Upper lobe of right lung (tissue), 1 donor: ENCODE data around the gene TMEM215. TPM values are rescaled to one million over a fixed set of nuclear protein-coding genes. Genes with fewer than 3 reads are reported as not detected.

Experiments used
- ATAC-seq: fragments of 200-7000 bp; cut with Tn5 transposase; one replicate; pipeline ENCODE4 v1.9.1; 2020; ENCODE audit warnings: mild to moderate bottlenecking, moderate library complexity
- DNase-seq: peaks from one replicate; pipeline ENCODE4 v3.0.0-alpha.2; 2020
- H3K27ac ChIP-seq: fragments of 200-600 bp; one replicate; pipeline ENCODE4 v1.8.0; 2022
- H3K27me3 ChIP-seq: fragments of 200-600 bp; one replicate; pipeline ENCODE4 v1.8.0; 2022; ENCODE audit warnings: mild to moderate bottlenecking
- H3K36me3 ChIP-seq: fragments of 200-600 bp; one replicate; pipeline ENCODE4 v1.8.0; 2022
- H3K4me1 ChIP-seq: fragments of 200-600 bp; one replicate; pipeline ENCODE4 v1.8.0; 2022
- H3K4me3 ChIP-seq: fragments of 200-600 bp; one replicate; pipeline ENCODE4 v1.8.0; 2022; ENCODE audit warnings: mild to moderate bottlenecking
- H3K9me3 ChIP-seq: fragments of 200-600 bp; one replicate; pipeline ENCODE4 v1.8.0; 2022
- intact Hi-C: fragments of 100-400 bp; cut with DNase I; formaldehyde crosslinking; loops from one replicate; pipeline ENCODE4 v1.11.0; 2022
- total RNA-seq: library from RNA; stranded (reverse); fragmentation: NEBNext Ultra II Directional; extraction: Animal tissue kit (Norgen Biotek cat#: 25700); gene quantifications from one replicate; pipeline ENCODE4 v1.2.1, GENCODE V29; 2021
- TF ChIP-seq, protein P1 (sequence below): fragments of 200-600 bp; IDR thresholded peaks from one replicate; pipeline ENCODE4 v1.8.0; 2022; ENCODE audit warnings: antibody characterized with exemption
- donor health status: DM: no; HTN: yes; CAD: no; lungs with severe emphysema.

TMEM215 gene
- total RNA-seq, 1 donor from 2014 or later: not detected

DNA sequence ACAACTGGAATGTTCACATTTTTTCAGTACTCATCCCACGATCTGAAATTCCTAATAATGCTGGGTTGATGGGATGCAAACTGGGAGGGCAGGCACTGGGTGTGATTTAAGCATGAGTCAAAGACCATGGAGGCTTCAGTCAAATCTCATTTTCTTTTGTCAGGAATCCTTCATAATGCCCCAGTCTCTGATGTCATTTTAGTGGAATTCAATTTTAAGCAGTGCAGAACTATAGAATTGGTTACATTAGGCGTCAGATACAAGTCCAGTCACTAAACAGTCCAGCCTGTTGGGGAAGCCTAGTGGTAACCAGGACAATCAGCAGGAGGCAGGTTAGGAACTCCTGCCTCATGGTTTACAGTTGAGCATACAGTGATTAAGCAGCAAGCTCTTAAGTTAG, 41.0 kb upstream of the TMEM215 start:
- Histone ChIP-seq H3K4me3 (no peak overlapping the region), H3K27me3 (no peaks in the 10 kb centered on the region), H3K27ac (no peak overlapping the region), H3K4me1 (no peaks in the 10 kb centered on the region), H3K36me3 (no peaks in the 10 kb centered on the region), H3K9me3 (no peaks in the 10 kb centered on the region)
- TF ChIP-seq, protein P1, sequence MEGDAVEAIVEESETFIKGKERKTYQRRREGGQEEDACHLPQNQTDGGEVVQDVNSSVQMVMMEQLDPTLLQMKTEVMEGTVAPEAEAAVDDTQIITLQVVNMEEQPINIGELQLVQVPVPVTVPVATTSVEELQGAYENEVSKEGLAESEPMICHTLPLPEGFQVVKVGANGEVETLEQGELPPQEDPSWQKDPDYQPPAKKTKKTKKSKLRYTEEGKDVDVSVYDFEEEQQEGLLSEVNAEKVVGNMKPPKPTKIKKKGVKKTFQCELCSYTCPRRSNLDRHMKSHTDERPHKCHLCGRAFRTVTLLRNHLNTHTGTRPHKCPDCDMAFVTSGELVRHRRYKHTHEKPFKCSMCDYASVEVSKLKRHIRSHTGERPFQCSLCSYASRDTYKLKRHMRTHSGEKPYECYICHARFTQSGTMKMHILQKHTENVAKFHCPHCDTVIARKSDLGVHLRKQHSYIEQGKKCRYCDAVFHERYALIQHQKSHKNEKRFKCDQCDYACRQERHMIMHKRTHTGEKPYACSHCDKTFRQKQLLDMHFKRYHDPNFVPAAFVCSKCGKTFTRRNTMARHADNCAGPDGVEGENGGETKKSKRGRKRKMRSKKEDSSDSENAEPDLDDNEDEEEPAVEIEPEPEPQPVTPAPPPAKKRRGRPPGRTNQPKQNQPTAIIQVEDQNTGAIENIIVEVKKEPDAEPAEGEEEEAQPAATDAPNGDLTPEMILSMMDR: no peak
- intact Hi-C loops: no loop called here
- ATAC-seq (no peak), DNase-seq (no peak)

DNA sequence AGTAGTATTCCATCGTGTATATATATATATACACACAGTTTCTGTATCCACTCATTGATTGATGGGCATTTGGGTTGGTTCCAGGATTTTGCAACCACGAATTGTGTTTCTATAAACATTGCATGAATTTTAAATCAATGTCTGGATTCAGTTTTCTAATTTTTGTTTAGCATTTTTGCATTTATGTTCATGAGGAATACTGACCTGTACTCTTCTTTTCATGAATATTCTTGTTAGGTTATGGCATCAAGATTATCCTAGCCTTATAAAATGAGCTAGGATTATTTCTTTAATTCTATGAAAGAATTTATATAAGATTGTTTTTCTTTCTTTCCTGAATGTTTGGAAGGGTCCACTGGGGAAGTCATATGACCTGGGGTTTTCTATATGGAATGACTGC, 35.3 kb upstream of the TMEM215 start:
- H3K4me3 ChIP-seq: no peak overlapping the region
- H3K4me1 ChIP-seq: no peaks in the 10 kb centered on the region
- no peaks in the 10 kb centered on the region for H3K36me3 ChIP-seq
- intact Hi-C loops: no loop called here
- no peaks in the 10 kb centered on the region for H3K27me3 ChIP-seq
- DNase-seq: no peak
- ATAC-seq: no peak
- H3K9me3 ChIP-seq: no peaks in the 10 kb centered on the region
- TF ChIP-seq, protein P1: no peak
- H3K27ac ChIP-seq: no peak overlapping the region

DNA sequence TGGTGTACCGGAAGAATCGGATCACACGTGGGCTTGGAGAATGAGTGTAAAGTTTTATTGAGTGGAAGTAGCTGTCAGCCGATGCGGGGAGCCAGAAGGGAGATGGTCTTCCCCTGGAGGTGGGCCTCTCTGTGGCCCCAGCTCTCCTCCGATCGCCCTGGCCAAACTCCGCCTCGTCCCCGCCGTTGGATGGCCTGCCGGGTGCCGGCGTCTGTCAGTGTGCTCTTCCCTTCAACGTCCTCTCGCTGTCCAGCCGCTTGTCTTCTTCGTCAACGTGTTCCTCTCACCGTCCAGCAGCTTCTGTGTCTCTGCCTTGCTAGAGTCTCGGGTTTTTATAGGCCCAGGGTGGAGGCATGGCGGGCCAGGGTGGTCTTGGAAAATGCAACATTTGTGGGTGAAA, 27.6 kb upstream of the TMEM215 start:
- intact Hi-C loops: no loop called here
- ATAC-seq (no peak), DNase-seq (no peak)
- no peaks in the 10 kb centered on the region for H3K36me3 ChIP-seq
- no peak overlapping the region for H3K27ac ChIP-seq
- TF ChIP-seq, protein P1: no peak
- no peaks in the 10 kb centered on the region for H3K27me3 ChIP-seq
- H3K4me1 ChIP-seq: no peaks in the 10 kb centered on the region
- H3K4me3 ChIP-seq: no peak overlapping the region
- no peaks in the 10 kb centered on the region for H3K9me3 ChIP-seq

DNA sequence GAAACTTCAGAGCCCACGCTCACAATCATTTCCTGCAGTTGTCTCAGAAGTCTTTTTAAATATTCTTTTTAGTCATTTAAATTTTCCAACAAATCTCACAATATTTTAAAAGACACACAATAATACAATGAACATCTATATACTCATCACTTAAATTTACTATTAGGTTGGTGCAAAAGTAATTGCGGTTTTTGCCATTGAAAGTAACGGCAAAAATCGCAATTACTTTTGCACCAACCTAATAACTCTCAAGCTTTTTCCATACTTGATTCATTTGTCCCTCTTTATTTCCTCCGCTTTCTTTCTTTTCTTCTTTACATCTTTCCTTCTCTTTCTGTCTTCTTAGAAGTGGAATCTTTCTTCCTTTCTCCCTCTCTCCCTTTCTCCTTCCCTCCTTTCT, 19.2 kb upstream of the TMEM215 start:
- ATAC-seq (no peak), DNase-seq (no peak)
- Histone ChIP-seq H3K36me3 (no peaks in the 10 kb centered on the region), H3K4me3 (no peak overlapping the region), H3K9me3 (no peaks in the 10 kb centered on the region), H3K27me3 (no peaks in the 10 kb centered on the region), H3K27ac (no peak overlapping the region), H3K4me1 (no peaks in the 10 kb centered on the region)
- intact Hi-C loops: no loop called here
- TF ChIP-seq, protein P1: no peak

DNA sequence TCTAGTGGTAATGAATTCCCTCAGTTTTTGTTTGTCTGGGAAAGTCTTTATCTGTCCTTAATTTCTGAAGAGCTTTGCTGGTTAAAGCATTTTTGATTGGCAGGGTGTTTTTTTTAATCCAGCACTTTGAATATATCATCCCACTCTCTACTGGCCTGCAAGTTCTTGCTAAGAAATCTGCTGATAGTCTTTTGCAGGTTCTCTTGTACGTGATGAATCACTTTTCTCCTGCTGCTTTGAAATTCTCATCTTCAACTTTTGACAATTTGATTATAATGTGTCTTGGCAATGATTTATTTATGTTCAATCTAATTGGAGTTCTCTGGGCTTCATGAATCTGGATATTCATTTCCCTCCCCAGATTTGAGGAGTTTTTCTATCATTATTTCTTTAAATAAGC, 8.1 kb upstream of the TMEM215 start:
- ATAC-seq (no peak), DNase-seq (no peak)
- peaks cover 12% of the 10 kb centered on the region for H3K9me3 ChIP-seq
- H3K27me3 ChIP-seq: no peaks in the 10 kb centered on the region
- no peaks in the 10 kb centered on the region for H3K4me1 ChIP-seq
- no peaks in the 10 kb centered on the region for H3K36me3 ChIP-seq
- H3K4me3 ChIP-seq: no peak overlapping the region
- TF ChIP-seq, protein P1: no peak
- no peak overlapping the region for H3K27ac ChIP-seq
- intact Hi-C loops: no loop called here

DNA sequence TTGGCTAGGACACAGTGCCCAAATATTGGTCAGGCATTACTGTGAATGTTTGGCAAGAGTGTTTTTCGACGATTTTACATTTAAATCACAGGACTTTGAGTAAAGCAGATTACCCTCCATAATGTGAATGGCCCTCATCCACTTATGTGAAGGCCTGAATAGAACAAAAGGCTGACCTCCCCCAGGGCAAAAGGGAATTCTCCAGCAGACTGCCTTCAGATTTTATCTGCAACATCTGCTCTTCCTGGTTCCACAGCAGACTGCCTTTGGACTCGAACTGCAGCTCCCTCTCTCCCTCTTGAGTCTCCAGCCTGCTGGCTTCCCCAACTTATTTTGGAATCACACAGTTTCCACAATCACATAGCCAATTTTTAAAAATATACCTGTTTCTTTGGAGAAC, 7.1 kb upstream of the TMEM215 start:
- Histone ChIP-seq H3K4me1 (no peaks in the 10 kb centered on the region), H3K4me3 (no peak overlapping the region), H3K27me3 (peaks cover 9% of the 10 kb centered on the region), H3K27ac (no peak overlapping the region), H3K9me3 (peaks cover 12% of the 10 kb centered on the region), H3K36me3 (no peaks in the 10 kb centered on the region)
- intact Hi-C loops: no loop called here
- DNase-seq (no peak), ATAC-seq (no peak)
- TF ChIP-seq, protein P1: no peak
